HepG2 (cell line): Measurements from ENCODE around the gene EBP. TPM values are rescaled to one million over a fixed set of nuclear protein-coding genes. Genes with fewer than 3 reads are reported as not detected.

Experiments
- BORCS8-MEF2B ChIP-seq: sonication (generic); formaldehyde crosslinking; IDR thresholded peaks from 2 replicates; pipeline ENCODE4 v1.8.0; 2022; ENCODE audit warnings: mild to moderate bottlenecking, missing genetic modification reagents
- CBFB ChIP-seq: sonication (generic); formaldehyde crosslinking; IDR thresholded peaks from 2 replicates; pipeline ENCODE4 v1.4.0; 2020; ENCODE audit warnings: missing genetic modification reagents
- FOSL1 ChIP-seq: sonication (generic); formaldehyde crosslinking; IDR thresholded peaks from 2 replicates; pipeline ENCODE4 v1.9.0; 2021; ENCODE audit warnings: missing genetic modification reagents, borderline replicate concordance
- HDAC1 ChIP-seq: sonication (generic); formaldehyde crosslinking; IDR thresholded peaks from 2 replicates; pipeline ENCODE4 v1.5.1; 2020; ENCODE audit warnings: mild to moderate bottlenecking, missing genetic modification reagents
- HNF4A ChIP-seq: sonication (generic); formaldehyde crosslinking; IDR thresholded peaks from 2 replicates; pipeline ENCODE4 v1.4.0; 2020; ENCODE audit warnings: missing genetic modification reagents
- HNF4G ChIP-seq, 2 experiments: sonication (generic) in 1 of 2; formaldehyde crosslinking in 1 of 2; IDR thresholded peaks; 2 replicates each; pipeline versions ENCODE4 v1.4.0 to v1.6.1; 2011 to 2020; ENCODE audit warnings: borderline replicate concordance in 2 of 2, low read depth in 2 of 2, mild to moderate bottlenecking in 2 of 2, low read length in 1 of 2, missing genetic modification reagents in 1 of 2, moderate library complexity in 1 of 2
- KDM5B ChIP-seq: sonication (generic); formaldehyde crosslinking; IDR thresholded peaks from 2 replicates; pipeline ENCODE4 v1.4.0; 2020; ENCODE audit warnings: missing genetic modification reagents, mild to moderate bottlenecking, borderline replicate concordance
- MIER2 ChIP-seq: IDR thresholded peaks from 2 replicates; pipeline ENCODE4 v1.6.1; 2016; ENCODE audit warnings: missing biosample characterization, missing genetic modification reagents
- MIXL1 ChIP-seq: IDR thresholded peaks from 2 replicates; pipeline ENCODE4 v1.6.1; 2016
- MTA1 ChIP-seq: sonication (generic); formaldehyde crosslinking; IDR thresholded peaks from 2 replicates; pipeline ENCODE4 v1.4.0; 2020; ENCODE audit warnings: missing genetic modification reagents, mild to moderate bottlenecking, borderline replicate concordance
- MXD4 ChIP-seq: IDR thresholded peaks from 2 replicates; pipeline ENCODE4 v1.6.1; 2016; ENCODE audit warnings: mild to moderate bottlenecking, missing biosample characterization, missing genetic modification reagents
- NFATC3 ChIP-seq: sonication (generic); formaldehyde crosslinking; IDR thresholded peaks from 2 replicates; pipeline ENCODE4 v1.5.1; 2020; ENCODE audit warnings: mild to moderate bottlenecking, missing genetic modification reagents
- ONECUT2 ChIP-seq: sonication (generic); formaldehyde crosslinking; IDR thresholded peaks from 2 replicates; pipeline ENCODE4 v1.4.0; 2020; ENCODE audit warnings: missing genetic modification reagents
- PHF8 ChIP-seq: sonication (generic); formaldehyde crosslinking; IDR thresholded peaks from 2 replicates; pipeline ENCODE4 v1.5.0; 2020; ENCODE audit warnings: missing genetic modification reagents
- POGK ChIP-seq: sonication (generic); formaldehyde crosslinking; conservative IDR thresholded peaks from 2 replicates; pipeline ENCODE4 v1.8.0; 2022; ENCODE audit warnings: mild to moderate bottlenecking, moderate library complexity, missing genetic modification reagents
- RAD21 ChIP-seq: fragments of 450-650 bp; formaldehyde crosslinking; IDR thresholded peaks from 2 replicates; pipeline ENCODE4 v1.5.0; 2020; ENCODE audit warnings: mild to moderate bottlenecking
- RARA ChIP-seq: IDR thresholded peaks from 2 replicates; pipeline ENCODE4 v1.6.1; 2016; ENCODE audit warnings: missing genetic modification reagents, missing compliant biosample characterization
- TFDP1 ChIP-seq: IDR thresholded peaks from 2 replicates; pipeline ENCODE4 v1.6.1; 2016; ENCODE audit warnings: missing compliant biosample characterization, missing genetic modification reagents, borderline replicate concordance
- ZNF160 ChIP-seq: sonication (generic); formaldehyde crosslinking; IDR thresholded peaks from 2 replicates; pipeline ENCODE4 v1.8.0; 2022; ENCODE audit warnings: mild to moderate bottlenecking, inconsistent platforms, missing genetic modification reagents
- ZNF501 ChIP-seq: sonication (generic); formaldehyde crosslinking; IDR thresholded peaks from 2 replicates; pipeline ENCODE4 v1.5.1; 2020; ENCODE audit warnings: mild to moderate bottlenecking, moderate library complexity, missing genetic modification reagents
- ZNF503 ChIP-seq: sonication (generic); formaldehyde crosslinking; IDR thresholded peaks from 2 replicates; pipeline ENCODE4 v1.4.0; 2020; ENCODE audit warnings: missing genetic modification reagents
- ZNF549 ChIP-seq: sonication (generic); formaldehyde crosslinking; IDR thresholded peaks from 2 replicates; pipeline ENCODE4 v1.5.0; 2020; ENCODE audit warnings: missing genetic modification reagents
- ZNF724P ChIP-seq: sonication (generic); formaldehyde crosslinking; IDR thresholded peaks from 2 replicates; pipeline ENCODE4 v1.8.0; 2022; ENCODE audit warnings: missing genetic modification reagents, borderline replicate concordance
- ZNF878 ChIP-seq: sonication (generic); formaldehyde crosslinking; IDR thresholded peaks from 2 replicates; pipeline ENCODE4 v1.8.1; 2023; ENCODE audit warnings: mild to moderate bottlenecking, missing genetic modification reagents, moderate library complexity
- polyA plus RNA-seq, 8 experiments: library from polyadenylated mRNA; depleted of rRNA in 3 of 8; stranded (reverse) in 7 of 8; unstranded in 1 of 8; fragments of >200 nt; fragmentation: Illumina TruSeq in 4 of 8; extraction: Trizol in 4 of 8; gene quantifications; 2 replicates each; pipeline versions ENCODE4 v1.2.1 to v1.2.3, GENCODE V29; 2011 to 2016; ENCODE audit warnings: low read depth in 4 of 8, missing spikeins in 1 of 8, mixed read lengths in 1 of 8; ENCODE audit not compliant: insufficient read depth in 1 of 8
- total RNA-seq, 5 experiments: library from RNA; depleted of rRNA; stranded (reverse); fragments of >200 nt; fragmentation: Illumina TruSeq; extraction: Trizol; gene quantifications; 2 replicates each; pipeline ENCODE4 v1.2.3, GENCODE V29; 2016; ENCODE audit warnings: low read depth in 1 of 5

EBP gene
- total and polyA plus RNA-seq, 2 of the 13 experiments (the other 11 are each of a cell fraction or from before 2014, with no cell fraction given), result 106 to 260 TPM

- TF ChIP-seq ZNF503 (CRISPR knock-in tag) (no peak), HNF4G (IDR thresholded peaks at IDR 0.05; ENCODE audit: borderline replicate concordance, low read depth, low read length) (peak; percentile 51), HNF4G (CRISPR knock-in tag; IDR thresholded peaks at IDR 0.05; ENCODE audit: borderline replicate concordance, low read depth) (no peak), MXD4 (CRISPR knock-in tag) (no peak), ZNF549 (CRISPR knock-in tag) (no peak), POGK (no peak), HDAC1 (CRISPR knock-in tag) (0 out of 2 replicates have a peak, but pooled peaks have one; percentile 15), FOSL1 (no peak), KDM5B (CRISPR knock-in tag) (peak; percentile 14; the same call in 1 of the 2 replicates), PHF8 (CRISPR knock-in tag) (peak; percentile 2; the same call in 1 of the 2 replicates), MTA1 (no peak), MIXL1 (CRISPR knock-in tag) (no peak), RAD21 (no peak), RARA (CRISPR knock-in tag) (0 out of 2 replicates have a peak, but pooled peaks have one; percentile 7), BORCS8-MEF2B (CRISPR knock-in tag) (0 out of 2 replicates have a peak, but pooled peaks have one; percentile 31), TFDP1 (CRISPR knock-in tag) (0 out of 2 replicates have a peak, but pooled peaks have one; percentile 19), ZNF724P (CRISPR knock-in tag) (no peak), ZNF501 (CRISPR knock-in tag) (0 out of 2 replicates have a peak, but pooled peaks have one; percentile 28), MIER2 (CRISPR knock-in tag) (no peak), NFATC3 (CRISPR knock-in tag) (no peak), ZNF878 (CRISPR knock-in tag) (no peak), ZNF160 (CRISPR knock-in tag) (no peak), HNF4A (CRISPR knock-in tag) (peak; percentile 65), ONECUT2 (no peak), CBFB (CRISPR knock-in tag) (no peak)
Measured at GRCh38 chrX:48522291-48522690, 683 bp downstream of the EBP start (continued).
